ENCODE results near the gene INSL3.

The INSL3 gene

DNA sequence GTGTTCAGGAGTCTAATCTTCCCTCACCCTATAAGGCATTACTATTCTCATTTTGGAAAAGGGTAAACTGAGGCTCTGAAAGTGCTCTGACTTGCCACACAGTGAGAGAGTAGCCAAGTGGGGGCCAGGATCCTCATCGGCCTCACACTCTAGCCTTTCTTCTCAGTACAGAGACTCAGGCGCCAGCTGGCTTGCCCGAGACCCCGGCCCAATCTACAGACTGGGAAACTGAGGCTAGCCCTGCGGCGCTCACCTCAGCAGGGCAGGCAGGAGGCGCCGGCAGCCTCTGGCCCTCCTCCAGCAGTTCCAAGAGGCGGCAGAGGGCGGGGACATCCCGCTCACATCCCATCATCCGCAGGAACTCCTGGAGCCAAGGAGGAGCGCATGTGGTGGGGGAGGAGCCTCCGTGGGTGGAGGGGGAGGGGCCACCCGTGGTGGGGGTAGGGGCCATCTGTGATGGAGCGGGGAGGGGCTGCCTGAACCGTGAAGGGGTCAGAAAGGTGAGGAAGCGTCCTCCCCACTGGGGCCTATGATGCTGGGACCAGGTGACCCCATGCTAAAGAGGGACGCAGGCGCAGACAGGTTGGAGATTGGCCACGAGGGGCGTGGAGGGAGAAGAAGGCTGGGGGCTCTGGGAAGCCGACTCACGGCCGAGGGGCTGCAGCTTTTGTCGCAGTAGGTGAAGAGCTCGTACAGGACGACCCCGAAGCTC is 8.7 kb upstream of the INSL3 start:
- no peaks in the 10 kb centered on the region for H3K27me3 ChIP-seq (ENCODE audit: insufficient read depth, low read depth, severe bottlenecking)
- H3K36me3 ChIP-seq = no peaks in the 10 kb centered on the region
- H3K9me3 ChIP-seq (ENCODE audit: severe bottlenecking) = no peaks in the 10 kb centered on the region
- peak overlapping the region; percentile 40 for H3K4me3 ChIP-seq (ENCODE audit: low read depth, low read length)
- TF ChIP-seq, protein P1, sequence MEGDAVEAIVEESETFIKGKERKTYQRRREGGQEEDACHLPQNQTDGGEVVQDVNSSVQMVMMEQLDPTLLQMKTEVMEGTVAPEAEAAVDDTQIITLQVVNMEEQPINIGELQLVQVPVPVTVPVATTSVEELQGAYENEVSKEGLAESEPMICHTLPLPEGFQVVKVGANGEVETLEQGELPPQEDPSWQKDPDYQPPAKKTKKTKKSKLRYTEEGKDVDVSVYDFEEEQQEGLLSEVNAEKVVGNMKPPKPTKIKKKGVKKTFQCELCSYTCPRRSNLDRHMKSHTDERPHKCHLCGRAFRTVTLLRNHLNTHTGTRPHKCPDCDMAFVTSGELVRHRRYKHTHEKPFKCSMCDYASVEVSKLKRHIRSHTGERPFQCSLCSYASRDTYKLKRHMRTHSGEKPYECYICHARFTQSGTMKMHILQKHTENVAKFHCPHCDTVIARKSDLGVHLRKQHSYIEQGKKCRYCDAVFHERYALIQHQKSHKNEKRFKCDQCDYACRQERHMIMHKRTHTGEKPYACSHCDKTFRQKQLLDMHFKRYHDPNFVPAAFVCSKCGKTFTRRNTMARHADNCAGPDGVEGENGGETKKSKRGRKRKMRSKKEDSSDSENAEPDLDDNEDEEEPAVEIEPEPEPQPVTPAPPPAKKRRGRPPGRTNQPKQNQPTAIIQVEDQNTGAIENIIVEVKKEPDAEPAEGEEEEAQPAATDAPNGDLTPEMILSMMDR (IDR thresholded peaks at IDR 0.05; ENCODE audit: low read depth, low read length) = peak; percentile 14; the same call in 1 of the 2 replicates
- peak overlapping the region; percentile 60 for H3K27ac ChIP-seq
- peak; percentile 83 for DNase-seq

DNA sequence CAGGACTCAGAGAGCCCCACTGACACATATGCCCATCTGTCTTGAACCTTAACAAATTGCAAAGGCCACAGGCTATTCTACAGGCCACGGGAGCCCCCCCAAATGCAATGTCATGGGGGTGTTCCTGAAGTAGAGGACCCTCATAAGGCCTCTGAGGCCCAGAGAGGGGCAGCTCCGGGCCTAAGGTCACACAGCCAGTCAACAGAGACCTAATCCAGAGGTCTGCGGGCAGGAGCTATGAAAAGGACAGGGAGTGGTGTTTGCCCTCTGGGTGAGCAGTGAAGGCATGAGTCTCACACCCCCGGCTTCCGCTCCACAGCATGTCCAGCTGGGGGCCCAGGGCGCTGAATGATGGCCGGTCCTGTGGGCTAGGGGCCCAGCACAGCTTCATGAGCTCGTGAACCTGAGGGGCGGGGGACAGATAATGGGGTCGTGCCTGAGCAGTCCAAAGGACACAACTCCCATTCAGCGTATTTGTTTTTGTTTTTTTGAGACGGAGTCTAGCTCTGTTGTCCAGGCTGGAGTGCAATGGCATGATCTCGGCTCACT is 5.3 kb upstream of the INSL3 start:
- no peaks in the 10 kb centered on the region for H3K27me3 ChIP-seq (ENCODE audit: insufficient read depth, low read depth, severe bottlenecking)
- H3K4me3 ChIP-seq (ENCODE audit: low read depth, low read length) = no peak overlapping the region
- H3K36me3 ChIP-seq = no peaks in the 10 kb centered on the region
- H3K27ac ChIP-seq = no peak overlapping the region
- H3K9me3 ChIP-seq (ENCODE audit: severe bottlenecking) = no peaks in the 10 kb centered on the region
- DNase-seq = no peak
- TF ChIP-seq, protein P1 (IDR thresholded peaks at IDR 0.05; ENCODE audit: low read depth, low read length) = no peak

DNA sequence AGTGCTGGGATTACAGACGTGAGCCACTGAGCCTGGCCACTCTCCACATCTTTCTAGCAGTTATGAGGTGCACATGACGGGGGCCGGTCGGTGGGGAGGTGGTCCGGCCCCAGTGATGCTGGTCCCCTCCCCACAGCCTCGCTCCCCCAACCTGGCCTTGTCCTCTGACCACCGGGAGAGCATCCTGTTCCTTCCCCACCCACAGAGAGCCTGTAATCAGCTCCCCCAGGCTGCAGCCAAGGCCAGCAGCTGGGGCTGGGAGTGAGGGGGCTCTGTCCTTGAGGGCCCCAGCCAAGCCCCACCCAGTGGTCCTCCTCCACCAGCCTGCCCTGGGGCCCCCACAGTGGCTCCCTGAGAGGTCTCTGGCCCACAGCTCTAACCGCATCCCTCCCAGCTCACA is 3.0 kb upstream of the INSL3 start:
- no peaks in the 10 kb centered on the region for H3K36me3 ChIP-seq
- TF ChIP-seq, protein P1 (IDR thresholded peaks at IDR 0.05; ENCODE audit: low read depth, low read length) = no peak
- peak overlapping the region; percentile 64 for H3K27ac ChIP-seq
- no peaks in the 10 kb centered on the region for H3K27me3 ChIP-seq (ENCODE audit: insufficient read depth, low read depth, severe bottlenecking)
- peak; percentile 45 for DNase-seq
- H3K9me3 ChIP-seq (ENCODE audit: severe bottlenecking) = no peaks in the 10 kb centered on the region
- no peak overlapping the region for H3K4me3 ChIP-seq (ENCODE audit: low read depth, low read length)

DNA sequence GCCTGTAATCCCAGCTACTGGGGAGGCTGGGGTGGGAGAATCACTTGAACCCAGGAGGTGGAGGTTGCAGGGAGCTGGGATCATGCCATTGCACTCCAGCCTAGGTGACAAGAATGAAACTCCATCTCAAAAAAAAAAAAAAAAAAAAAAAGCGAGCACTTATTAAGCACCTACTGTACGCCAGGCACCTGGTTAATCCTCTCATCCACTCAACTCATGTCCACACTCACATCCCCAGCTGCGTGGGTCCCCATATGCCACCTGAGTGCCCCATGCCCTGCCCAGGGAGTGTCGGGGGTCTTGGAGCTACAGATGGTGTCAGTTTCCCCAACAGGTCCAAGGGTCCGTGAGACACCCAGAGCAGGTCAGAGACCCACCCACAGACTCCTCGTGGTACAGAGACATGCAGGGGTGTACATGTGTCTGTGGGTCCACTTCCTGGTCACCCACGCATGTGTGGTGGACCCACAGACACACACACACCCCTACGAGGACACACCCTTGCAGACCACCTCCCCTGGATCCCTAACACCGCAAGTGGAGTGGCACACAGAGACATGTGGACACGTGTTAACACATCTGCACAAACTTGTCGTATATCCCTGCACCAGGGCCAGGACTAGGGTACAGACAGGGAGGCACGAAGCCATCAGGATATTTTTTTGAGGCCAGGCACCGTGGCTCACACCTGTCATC is 3.5 kb downstream of the INSL3 start:
- Histone ChIP-seq H3K36me3 (no peaks in the 10 kb centered on the region), H3K27ac (no peak overlapping the region), H3K27me3 (ENCODE audit: insufficient read depth, low read depth, severe bottlenecking) (no peaks in the 10 kb centered on the region), H3K4me3 (ENCODE audit: low read depth, low read length) (no peak overlapping the region), H3K9me3 (ENCODE audit: severe bottlenecking) (no peaks in the 10 kb centered on the region)
- DNase-seq = no peak
- TF ChIP-seq, protein P1 (IDR thresholded peaks at IDR 0.05; ENCODE audit: low read depth, low read length) = no peak

DNA sequence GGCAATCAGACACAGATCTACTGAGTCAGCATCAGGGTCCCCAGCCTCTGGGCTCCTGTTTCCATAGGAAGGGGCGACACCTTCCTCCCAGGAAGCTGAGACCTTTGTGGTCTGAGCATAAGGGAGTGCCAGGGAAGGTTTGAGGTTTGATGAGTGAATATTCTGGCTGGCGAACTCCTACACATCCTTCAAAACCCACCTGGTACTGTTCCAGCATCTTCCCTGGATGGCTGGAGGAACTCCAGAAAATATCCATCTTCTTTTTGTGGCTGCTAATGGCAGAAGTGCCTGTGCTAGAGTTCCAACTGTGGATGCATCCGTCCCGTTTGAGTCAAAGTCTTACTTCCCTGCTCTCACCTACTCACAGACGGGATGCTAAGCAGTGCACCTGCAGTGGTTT is 9.2 kb downstream of the INSL3 start:
- no peaks in the 10 kb centered on the region for H3K36me3 ChIP-seq
- H3K27ac ChIP-seq = no peak overlapping the region
- H3K27me3 ChIP-seq (ENCODE audit: insufficient read depth, low read depth, severe bottlenecking) = no peaks in the 10 kb centered on the region
- no peak overlapping the region for H3K4me3 ChIP-seq (ENCODE audit: low read depth, low read length)
- TF ChIP-seq, protein P1 (IDR thresholded peaks at IDR 0.05; ENCODE audit: low read depth, low read length) = no peak
- DNase-seq = no peak
- H3K9me3 ChIP-seq (ENCODE audit: severe bottlenecking) = no peaks in the 10 kb centered on the region
